ENCODE measurements around the gene PTPRJ.

Gene PTPRJ

DNA sequence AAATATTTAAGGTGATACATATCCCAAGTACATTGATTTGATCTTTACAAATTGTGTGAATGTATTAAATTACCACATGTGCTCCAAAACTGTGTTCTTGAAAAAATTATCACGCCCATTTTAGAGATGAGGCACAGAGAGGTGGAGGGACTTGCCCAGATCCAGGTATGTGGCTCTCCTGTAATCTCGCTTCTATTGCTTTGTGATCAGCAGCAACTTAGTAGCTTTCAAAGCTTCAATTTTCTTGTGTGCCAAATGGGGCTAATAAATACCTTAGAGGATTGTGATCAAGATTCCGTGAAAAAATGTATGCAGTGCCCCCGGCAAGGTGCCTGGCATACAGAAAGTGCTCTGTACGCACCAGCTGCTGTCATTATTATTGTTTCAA is 18.0 kb downstream of the PTPRJ start:
- no peak for DNase-seq

DNA sequence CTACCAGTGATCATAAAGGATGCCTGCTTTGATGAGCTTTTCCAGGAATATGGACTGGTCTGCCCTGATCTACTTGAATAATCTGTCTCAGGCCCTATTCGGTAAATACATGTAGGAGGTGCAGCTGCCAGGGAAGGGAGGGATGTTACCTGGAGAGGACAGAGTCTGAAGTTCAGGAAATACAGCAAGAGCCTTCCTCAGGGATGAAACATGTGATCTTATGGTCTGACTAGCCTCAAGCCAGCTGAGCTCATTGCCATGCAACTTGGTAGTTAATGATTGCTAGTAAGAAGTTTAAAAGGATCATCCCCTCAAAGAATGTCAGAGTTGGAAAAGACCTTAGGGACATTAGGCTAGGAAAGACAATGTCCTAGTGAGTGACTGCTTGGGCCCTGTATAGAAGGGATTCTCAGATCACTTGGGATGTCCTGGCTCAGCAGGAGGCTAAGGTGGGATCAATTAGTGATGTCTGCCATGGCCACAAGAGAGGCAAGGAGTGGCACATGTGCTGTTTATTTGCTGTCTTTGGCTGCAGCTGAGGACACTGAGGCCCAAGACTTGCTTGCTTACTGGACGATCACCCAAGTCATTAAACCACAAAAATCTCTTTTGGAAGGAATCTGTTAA is 18.5 kb downstream of the PTPRJ start:
- DNase-seq: no peak

DNA sequence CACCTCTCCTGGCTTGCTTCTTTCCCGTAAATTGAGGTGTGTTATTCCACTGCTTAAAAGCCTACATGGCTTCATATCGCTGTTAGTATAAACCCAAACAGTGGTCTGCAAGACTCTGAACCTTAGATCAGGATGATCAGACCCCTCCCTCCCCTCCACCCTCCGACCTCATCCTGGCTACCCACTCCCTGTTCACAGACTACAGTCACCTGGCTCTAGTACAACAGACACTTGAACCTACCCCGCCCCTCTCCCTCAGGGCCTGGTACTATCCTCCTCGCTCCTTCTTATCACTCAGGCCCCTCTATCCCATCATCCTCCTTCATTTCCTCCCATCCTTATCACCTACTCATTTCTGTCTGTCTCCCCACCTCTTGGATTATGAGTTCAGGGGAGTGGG is 20.1 kb downstream of the PTPRJ start:
- no peak for DNase-seq

DNA sequence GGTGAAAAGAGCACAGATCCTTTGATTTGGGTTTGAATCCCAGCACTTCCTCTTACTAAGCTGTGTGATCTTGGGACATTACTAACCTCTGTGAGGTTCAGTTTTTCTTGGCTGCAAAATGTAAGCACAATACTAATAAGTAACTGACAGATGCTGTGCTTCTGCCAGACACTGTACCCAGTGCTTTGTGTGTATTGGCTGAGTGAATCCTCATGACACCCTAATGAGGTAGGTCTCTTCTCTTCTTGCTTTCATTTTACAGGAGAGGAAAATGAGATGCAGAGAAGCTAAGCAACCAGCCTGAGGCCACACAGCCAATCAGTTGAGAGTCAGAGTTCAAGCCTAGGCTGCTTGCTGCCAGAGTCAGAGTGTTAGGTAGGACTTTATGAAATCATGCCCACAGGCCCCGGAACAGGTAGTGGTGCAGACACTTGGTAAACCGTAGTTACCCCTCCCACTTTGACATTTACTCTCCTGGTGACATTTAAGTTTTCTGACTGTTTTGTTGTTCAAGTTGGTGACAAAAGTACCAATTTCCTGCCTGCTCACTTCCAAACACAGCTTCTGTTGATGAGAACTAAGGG is 21.2 kb downstream of the PTPRJ start:
- DNase-seq: peak; percentile 74

DNA sequence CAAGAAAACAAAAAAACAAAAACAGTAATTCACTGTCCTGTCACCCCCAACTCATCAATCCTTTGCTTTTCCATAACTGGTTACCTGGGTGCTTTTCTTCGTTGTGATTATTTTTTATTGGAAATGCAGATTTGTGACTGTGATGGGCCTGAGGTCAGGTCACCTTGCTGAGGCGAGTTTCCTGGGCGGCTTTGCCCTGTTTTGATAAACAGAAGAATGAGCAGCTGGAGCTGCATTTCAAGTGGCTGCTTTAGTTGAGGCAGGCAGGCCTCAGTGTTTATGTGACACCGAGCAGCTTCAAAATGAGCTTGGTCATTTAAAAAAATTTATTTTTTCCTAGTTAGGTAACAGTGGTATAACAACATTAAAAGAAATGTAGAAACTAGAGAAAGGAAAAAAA is 22.2 kb downstream of the PTPRJ start:
- no peak for DNase-seq

DNA sequence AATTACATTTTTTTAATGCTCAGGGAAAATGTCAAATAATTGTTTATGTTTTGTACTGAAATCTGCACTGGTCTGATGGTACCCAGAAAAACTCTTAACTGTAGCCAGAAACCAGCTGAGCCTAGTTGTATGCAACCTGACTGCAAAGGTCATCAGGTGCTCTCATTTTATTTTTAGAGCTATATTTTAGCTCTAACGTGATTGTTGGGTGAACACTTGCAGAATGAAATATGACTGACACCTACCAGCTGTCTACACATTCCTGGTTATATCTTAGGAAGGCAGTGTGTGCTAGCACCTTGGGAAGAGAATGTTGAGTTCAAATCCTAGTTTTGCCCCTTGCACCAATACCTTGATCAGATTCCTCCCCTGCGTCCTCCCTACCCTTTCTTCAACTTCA is 23.6 kb downstream of the PTPRJ start:
- no peak for DNase-seq

DNA sequence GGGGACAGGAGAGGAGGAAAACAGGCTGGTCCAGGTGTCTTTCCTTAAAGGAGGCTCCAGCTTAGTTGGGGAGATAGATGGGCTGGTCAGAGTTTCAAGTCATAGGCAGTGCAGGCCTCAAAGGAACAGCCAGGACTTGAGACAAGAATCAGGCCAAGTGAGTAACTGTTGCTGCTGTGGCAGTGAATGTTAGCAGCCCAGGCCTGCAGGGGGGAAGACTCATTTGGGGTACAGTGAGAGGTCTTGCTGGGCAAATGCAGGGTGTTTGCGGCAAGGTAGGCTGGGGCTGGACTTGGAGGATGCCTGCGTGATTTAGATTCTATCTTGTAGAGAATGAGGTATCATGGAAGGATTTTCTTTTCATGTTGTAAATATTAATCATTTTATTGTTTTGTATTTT is 24.1 kb downstream of the PTPRJ start:
- no peak for DNase-seq

DNA sequence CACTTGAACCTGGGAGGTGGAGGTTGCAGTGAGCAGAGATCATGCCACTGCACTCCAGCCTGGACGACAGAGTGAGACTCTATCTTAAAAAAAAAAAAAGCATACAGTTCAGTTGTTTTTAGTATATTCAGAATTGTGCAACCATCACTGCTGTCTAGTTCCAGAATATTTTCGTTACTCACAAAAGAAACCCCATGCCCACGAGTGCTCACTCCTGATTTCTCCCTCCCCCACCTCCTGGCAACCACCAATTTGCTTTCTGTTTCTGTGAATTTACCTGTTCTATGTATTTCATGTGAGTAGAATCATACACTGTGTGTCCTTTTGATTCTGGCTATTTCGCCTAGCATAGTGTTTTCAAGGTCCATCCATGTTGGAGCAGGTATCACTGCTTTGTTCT is 24.8 kb downstream of the PTPRJ start:
- no peak for DNase-seq

DNA sequence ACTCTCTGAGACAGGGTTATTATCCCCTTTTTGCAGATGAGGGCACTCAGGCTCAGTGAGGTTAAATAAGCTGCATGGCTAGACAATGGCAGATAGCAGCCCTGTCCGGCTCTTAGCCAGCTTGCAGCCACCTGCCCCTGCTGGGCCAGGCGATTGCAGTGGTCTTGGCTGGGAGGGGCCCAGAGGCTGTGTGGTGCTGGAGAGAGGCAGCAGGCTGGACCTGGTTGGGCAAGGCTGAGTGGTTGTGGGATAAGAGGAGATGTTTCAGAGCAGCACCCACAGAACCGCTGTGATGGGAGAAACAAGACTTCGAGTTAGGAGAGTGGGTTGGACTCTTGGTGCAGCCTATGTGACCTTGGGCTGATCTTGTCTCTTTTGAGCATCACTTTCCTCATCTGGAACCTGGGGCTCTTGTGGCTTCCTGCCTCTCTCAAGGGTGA is 25.5 kb downstream of the PTPRJ start:
- DNase-seq: no peak

DNA sequence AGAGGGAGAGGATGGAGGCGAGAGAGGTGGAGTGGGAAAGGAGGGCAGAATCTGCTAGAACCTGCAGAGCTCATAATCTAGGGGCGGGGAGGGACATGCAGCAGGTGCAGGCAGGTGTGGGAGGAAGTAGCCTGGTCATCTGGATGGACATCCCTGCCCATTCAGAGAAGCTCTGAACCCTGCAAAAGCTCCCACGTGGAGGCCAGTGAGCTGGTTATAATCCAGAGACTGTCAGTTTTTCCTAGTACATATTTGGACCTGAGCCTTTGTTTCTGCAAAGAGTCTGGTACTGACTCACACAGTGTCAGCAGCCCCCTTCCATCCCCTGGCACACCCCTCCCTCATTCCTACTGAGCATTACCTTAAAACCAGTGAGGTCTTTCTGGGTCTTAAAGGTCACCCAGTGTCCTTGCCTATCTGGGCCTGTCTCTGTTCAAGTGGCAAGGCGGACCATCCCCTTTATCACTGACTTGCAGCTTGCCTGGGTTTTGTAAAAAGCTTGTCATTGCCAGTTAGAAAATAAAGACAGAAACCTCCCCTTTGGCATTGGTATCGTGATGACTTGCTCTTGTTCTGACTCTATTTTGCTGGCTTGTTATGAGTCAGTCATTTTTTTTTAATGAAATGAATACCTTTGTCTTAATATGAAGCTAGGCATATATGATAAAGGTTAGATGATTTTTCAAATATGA is 26.1 kb downstream of the PTPRJ start:
- DNase-seq: no peak

DNA sequence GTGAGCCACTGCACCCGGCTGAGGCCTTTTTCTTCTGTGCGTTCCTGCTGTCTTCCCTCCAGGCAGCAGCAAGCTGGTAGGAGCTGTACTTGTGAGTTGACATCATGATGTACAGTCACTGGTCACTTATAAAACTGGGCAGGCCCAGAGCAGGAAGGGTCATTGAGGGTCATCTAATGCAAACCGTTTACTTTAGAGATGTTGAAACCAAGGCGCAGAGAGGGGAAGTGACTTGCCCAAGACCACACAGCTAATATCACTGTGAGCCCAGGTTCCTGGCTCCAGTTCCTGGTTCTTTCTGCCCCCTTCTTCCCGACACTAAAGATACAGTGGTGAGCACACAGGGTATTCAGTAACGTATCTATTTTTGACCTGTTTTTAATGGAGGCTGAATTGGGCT is 27.3 kb downstream of the PTPRJ start:
- no peak for DNase-seq

DNA sequence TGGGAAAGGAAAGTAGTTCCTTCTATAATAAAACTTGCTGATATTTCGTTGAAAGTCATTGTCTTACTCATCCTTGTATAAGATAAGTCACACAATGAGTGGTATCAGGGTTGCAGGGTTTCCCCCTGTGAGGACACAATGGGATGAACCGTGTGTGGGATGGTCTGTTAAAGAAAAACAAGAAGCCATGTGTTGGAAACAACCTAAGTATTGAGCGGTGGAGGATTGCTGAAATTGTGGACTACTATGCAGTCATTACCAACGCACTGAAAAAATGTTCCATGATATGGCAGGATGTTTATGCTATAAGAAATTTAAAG is 28.6 kb downstream of the PTPRJ start:
- no peak for DNase-seq

DNA sequence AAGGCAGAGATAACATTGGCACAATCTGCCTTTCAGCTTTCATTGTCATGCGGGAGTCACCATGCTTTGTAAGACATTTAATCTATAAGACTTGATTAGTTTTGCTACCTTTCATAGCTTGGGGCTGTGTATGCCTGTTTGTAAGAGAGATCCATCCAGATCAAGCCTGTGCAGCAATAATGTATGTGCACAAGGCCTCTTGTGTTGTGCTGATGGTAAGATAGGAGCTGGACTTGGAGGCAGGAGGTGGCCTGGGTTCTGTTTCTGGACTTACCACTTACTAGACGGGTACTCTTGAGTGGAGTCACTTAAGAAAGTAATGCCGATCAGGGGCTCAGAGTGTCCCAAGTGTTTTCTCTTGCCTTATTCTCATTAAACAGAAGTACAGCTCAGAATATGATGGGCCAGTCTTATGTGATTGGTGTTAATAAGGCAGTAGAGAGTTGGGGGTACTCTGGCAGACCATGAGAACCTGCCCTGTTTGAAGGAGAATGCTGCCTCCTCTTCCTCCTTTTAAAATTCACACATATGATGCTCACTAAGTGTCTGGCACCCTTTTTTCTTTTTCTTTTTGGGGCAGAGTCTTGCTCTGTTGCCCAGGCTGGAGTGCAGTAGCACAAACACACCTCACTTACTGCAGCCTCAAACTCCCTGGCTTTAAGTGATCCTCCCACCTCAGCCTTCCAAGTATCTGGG is 30.9 kb downstream of the PTPRJ start:
- DNase-seq: no peak

DNA sequence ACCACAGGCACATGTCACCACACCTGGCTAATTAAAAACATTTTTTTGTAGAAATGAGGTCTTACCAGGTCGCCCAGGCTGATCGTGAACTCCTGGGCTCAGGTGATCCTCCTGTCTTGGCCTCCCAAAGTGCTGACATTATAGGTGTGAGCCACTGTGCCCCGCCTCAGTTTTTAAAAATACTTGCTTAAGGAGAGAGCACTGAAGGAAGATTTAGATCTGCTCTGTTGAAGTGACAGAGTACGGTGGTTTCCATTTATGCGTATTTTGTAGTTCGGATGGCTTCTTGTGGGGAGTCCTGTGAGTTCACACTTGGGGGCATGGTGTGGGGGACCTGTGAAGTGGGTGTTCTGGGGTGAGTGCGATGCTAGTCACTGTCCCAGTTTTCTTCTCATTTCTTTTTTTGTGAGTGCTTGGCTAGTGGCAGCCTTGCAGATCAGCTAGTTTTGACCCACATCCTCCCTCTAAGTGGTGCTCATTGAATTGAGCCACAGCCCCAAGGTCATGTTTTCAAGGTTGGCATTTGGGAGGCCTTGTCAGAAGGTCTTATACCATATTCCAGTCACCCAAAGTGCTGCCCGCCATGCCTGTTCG is 31.5 kb downstream of the PTPRJ start:
- DNase-seq: no peak

DNA sequence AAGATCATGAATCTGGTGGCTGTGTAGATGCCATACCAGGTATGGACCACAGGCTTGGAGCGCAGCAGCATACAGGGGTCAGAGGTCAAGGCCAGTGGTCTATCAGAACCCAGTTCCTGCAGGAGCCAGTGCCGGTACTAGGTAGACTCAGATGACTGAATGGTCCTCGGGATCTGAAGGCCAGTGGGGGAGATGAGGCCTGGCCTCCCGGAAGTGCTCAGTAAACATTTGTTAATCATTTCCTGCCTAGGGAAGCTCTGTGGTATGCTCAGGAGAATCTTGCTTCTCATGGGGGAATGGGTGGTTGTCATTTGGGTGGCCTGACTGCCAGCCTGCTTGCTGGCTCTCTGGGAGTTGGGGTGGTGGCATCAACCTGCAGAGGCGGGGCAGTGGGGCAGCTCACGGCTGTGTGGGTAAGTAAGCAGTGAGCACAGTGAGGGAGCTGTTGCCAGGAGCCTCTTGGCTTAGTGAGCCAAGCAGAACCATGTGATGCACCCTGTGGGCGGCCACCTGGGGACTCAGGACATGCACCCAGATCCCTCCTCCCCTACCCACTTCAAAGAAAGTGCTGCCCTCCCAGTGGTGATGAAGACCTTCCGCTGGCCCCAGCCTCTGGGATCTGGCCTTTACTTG is 33.0 kb downstream of the PTPRJ start:
- no peak for DNase-seq

DNA sequence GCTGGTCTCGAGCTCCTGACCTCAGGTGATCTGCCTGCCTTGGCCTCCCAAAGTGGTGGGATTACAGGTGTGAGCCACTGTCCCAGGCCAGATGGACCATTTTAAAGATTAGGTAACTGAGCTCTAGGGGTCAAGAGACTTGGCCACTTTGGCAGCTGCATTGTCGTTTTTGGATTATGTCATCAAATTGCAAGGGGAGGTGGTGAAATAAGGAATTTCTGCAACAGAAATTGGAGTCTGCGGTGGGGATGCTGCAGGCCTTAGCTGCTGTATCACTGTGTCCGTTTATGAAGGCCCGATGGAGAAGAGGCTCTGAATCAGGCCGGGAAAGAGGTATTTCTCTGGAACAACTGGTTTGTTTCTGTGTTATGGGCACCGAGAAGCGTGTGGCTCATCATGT is 34.6 kb downstream of the PTPRJ start:
- no peak for DNase-seq

DNA sequence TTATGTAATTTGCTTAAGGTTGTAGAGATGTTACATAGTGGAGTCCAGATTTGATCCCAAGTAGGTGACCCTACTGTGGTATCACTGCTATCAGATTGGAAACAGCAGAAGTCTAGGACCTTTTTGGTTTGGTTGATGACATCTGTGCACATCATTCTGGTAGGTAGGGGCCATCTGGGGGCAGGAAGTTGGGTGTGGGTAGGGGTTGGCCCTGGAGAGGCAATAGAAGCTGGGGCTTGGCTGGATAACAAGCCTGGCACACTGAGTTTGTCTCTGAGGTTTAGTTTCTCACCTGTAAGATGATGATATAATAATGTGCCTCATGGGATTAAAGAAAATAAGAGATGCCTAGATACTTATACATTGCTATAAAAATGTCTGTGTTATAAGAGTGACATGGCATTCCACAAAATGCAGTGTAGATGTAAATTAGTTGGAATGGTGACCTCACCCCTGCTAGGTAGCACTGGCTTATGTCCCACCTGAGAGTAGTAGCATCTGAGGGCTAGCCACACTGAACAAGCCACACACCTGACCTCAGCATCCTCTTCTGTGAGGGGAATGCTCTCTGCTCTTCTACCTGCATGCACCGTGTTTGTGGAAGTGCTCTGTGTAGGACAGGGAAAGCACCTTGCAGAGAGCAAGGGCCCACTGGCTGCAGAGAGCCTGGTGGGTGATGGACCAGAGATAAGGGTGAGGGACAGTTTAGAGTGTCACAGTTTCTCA is 36.9 kb downstream of the PTPRJ start:
- DNase-seq: no peak

DNA sequence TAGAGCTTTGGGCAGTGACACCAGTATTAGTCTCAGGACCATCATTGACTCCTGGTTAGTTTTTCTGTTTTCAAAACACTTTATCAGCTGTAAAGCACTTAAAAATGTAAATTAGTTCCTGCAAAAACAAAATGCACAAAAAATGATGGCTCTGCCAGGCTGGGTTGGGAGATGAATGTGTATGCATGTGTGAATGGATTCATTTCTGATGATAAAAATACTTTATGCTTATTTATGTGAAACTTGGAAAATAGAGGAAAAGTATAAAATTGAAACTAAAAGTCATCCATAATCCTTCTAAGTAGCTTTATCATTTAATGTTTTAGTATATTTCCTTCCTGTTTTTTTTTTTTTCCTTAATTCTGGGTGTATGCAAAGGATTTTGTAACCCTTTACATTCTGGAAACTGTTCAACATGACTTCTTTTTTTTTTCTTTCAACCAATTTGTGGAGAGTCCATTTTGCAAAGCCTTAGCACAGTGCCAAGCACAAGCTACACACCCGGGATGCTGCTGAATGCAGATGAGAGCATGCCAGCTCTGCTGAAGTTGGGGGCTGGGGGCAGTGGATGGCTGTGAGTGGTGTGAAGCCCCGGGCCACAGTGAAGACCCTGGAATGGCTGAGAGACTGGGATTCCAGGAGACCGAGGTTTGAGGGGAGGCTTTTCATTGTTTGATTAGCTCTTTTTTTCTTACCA is 37.6 kb downstream of the PTPRJ start:
- no peak for DNase-seq

DNA sequence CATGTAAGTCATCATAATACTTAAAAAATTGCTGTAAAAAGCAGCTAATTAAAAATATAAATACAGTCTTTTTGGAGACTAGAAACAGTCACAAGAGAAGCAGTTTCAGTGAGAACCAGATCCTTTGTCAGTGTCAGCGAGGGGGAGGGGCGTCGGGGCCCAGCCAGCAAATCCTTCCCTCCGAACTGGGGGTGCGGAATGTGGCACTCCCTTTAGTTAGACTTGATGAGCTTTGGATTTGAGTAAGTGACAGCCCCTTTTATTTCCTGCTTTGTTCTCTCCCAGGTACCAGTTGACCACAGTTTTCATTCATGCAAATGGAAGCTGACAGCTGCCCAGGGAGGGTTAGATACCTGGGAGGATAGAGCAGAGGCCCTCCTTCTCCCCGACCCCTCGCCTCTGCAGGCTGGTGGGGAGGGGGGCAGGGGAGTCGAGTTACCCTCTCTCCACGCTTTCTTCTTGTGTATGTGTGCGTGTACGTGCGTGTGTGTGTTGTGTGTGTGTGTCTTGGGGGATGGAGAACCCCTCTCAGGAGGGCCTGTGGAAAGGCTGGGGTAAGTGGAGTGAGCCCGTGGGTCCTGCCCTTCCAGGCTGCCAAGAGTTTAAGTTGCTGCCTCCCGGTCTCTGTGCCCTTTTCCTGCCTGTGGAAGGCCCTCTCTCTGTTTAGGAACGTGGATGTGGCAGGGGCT is 38.3 kb downstream of the PTPRJ start:
- no peak for DNase-seq

DNA sequence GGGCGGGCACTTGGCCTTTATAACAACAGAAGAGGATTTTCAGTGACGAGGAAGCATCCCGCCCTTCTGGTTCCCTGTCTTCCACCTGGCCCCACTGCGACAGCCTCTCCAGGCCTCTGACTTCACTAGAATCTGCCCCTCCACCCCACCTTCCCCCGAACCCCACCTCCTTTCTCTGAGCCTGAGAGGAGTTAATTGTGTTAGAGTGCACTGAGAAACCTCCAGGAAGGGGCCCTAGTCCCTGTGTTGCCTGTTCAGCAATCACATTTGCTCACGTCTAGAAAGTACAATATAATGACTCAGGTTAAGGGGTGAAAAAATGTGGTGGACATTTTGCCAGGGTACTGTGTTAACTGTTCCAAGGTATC is 38.8 kb downstream of the PTPRJ start:
- no peak for DNase-seq

DNA sequence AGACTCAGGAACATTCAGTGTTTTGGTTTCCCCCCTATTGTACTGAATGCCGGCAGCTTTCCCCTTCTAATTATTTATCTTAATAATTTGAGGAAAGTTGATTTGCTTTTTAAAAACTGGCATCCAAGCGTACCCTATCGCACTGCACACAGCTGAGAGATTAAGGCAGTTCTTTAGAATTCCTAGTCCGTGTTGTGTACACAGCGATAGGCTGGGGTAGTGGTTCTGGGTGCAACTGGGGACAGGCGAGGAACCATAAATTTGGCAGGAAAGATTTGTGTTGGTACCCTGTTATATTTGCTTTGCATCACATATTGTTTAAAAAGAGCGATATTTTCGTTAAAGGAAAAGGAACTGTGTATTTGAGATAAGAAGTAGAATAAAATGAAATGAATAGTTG is 39.2 kb downstream of the PTPRJ start:
- DNase-seq: no peak
